ENCODE data around the gene MRTFB.
A peak's percentile ranks its signal among the peaks of the same experiment; 100 is the strongest.

Gene MRTFB

GRCh38 chr16:14285513-14286367, 214.6 kb downstream of the MRTFB start:
- peak; percentile 99 for DNase-seq (ENCODE audit: low spot score)

GRCh38 chr16:14286368-14287230, 215.5 kb downstream of the MRTFB start:
- DNase-seq (ENCODE audit: low spot score), result no peak

GRCh38 chr16:14289692-14290340, 218.7 kb downstream of the MRTFB start:
- DNase-seq (ENCODE audit: low spot score), result no peak

GRCh38 chr16:14291286-14291685, 220.2 kb downstream of the MRTFB start:
- no peak for DNase-seq (ENCODE audit: low spot score)

GRCh38 chr16:14292051-14292825, 221.1 kb downstream of the MRTFB start:
- no peak for DNase-seq (ENCODE audit: low spot score)

- no peak for DNase-seq (ENCODE audit: low spot score)
Observed at GRCh38 chr16:14296663-14297062, 225.5 kb downstream of the MRTFB start.

GRCh38 chr16:14298374-14299122, 227.4 kb downstream of the MRTFB start:
- no peak for DNase-seq (ENCODE audit: low spot score)

GRCh38 chr16:14300705-14301168, 229.6 kb downstream of the MRTFB start:
- DNase-seq (ENCODE audit: low spot score), result no peak

GRCh38 chr16:14301169-14302030, 230.3 kb downstream of the MRTFB start:
- DNase-seq (ENCODE audit: low spot score), result no peak

- DNase-seq (ENCODE audit: low spot score), result peak; percentile 77
Observed at GRCh38 chr16:14302031-14302398, 230.9 kb downstream of the MRTFB start.

GRCh38 chr16:14302399-14303181, 231.5 kb downstream of the MRTFB start:
- DNase-seq (ENCODE audit: low spot score), result no peak

- DNase-seq (ENCODE audit: low spot score), result no peak
Observed at GRCh38 chr16:14303182-14303618, 232.1 kb downstream of the MRTFB start.

- DNase-seq (ENCODE audit: low spot score), result no peak
Observed at GRCh38 chr16:14303639-14304394, 232.7 kb downstream of the MRTFB start.

- no peak for DNase-seq (ENCODE audit: low spot score)
Observed at GRCh38 chr16:14304891-14305460, 233.9 kb downstream of the MRTFB start.

GRCh38 chr16:14306485-14307058, 235.5 kb downstream of the MRTFB start:
- no peak for DNase-seq (ENCODE audit: low spot score)

GRCh38 chr16:14307059-14307526, 236.0 kb downstream of the MRTFB start:
- DNase-seq (ENCODE audit: low spot score), result no peak
